NCI-H2107 treated with DMSO at 0.1 percent for 48 hours (cell line): ENCODE measurements around the gene CDSN.

ENCODE experiments used
- DNase-seq: peaks from one replicate; lab custom pipeline; 2025; ENCODE audit not compliant: unreplicated experiment; lab: John Stamatoyannopoulos, UW

The CDSN gene

GRCh38 chr6:31116661-31117385, 3.4 kb downstream of the CDSN start:
- no peak for DNase-seq

GRCh38 chr6:31115941-31116560, 4.2 kb downstream of the CDSN start:
- no peak for DNase-seq

- DNase-seq: no peak
Measured at GRCh38 chr6:31114970-31115849, 5.0 kb downstream of the CDSN start.

GRCh38 chr6:31114541-31114878, 5.7 kb downstream of the CDSN start, which contains the start of gene PSORS1C1:
Gene PSORS1C1 (plus strand): TSS chr6:31114800. CDS start chr6:31129633, 14,833 bp downstream.
- DNase-seq: no peak

- DNase-seq: no peak
Measured at GRCh38 chr6:31113861-31114540, 6.2 kb downstream of the CDSN start.

GRCh38 chr6:31112478-31112877, 7.8 kb downstream of the CDSN start, which contains the start of gene C6orf15:
Gene C6orf15 (minus strand): TSS chr6:31112575. CDS start chr6:31112555, 20 bp downstream.
- DNase-seq: no peak

DNA sequence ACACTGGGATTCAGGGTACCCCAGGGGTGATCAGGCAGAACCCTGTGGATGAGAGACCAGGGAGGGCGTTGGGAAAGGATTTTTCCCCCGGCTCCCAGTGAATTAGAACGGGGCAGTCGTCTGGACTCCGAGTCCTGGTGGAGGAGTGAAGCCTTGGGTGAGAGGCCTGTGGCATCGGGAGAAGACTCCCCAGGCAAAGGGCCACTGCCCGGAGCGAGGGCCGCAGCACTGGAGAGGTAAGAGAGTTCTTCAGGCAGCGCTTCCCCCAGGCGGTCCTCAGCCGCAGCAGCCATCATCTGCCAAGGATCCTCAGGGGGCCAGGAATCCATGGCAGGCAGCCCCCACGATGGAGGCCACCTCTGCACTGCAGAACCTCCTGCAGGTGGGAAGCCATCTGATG, 8.5 kb downstream of the CDSN start:
- no peak for DNase-seq

DNA sequence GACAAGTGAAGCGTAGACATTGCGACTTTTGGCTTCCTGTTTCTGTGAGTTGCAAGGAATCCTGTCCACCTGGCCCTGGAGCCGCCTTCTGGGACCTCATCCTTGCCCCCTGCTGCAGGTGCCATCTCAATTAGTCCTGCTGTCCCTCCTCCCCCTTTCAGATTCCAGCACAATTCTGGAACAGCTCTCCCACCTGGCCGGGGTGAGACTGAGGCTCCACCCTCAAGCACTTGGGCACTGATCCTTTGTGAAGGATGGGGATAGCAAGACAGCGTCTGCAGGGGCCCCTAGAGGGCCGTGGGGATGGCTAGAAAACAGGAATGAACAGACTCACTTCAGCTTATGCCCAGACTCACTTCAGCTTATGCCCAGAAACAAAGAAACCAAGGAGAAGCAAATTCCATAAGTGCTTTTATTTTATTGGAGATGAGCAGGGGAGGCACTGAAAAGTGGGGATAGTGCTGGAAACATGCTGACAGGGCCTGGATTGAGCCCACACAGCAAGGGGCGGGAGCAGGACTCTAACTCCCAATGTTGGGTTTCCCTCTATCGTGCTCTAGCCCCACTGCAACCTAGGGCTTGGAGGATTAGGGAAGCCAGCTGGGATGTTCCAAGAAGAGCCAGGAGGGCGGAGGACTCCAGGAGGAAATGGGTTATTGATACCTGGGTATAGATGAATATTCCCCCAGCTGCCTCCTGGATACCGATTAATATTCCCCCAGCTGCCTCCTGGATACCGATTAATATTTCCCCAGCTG, 9.2 kb downstream of the CDSN start:
- DNase-seq: no peak

DNA sequence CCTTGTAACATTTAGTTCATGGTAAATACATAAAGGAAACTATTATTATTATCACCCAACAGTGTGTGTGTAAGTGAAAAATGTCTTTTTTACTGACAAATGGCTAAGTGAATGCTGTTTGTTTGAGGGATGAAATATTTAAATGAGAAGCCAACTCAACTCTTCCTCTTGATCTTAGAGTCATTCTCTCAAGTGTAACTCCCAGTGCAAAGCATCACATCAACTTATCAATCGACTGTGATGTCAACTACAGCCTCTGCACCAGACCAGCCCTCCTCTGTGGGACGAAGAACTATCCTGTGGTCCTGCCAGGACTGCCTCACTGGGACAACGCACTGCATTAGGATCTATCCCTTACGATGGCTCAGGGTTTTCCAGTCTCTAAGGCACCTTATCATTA, 13.2 kb downstream of the CDSN start:
- DNase-seq: no peak

- DNase-seq: no peak
Measured at GRCh38 chr6:31103136-31103535, 17.1 kb downstream of the CDSN start.

DNA sequence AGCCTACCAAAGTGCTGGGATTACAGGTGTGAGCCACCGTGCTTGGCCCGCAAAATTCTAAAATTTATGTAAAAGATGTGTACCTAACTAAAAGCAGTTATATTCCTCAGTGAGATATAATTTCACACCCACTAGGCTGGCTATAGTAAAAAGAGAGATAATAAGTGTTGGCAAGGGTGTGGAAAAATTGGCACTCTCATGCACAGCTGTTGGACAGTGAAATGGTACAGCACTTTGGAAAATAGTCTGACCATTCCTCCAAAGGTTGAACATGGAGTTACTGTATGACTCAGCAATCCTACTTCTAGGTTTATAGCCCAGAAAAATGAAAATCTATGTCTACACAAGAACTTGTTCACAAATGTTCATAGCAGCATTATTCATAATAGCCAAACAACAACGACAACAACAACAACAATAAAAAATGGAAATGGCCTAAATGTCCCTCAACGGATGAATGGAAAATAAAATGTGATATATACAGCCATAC, 21.8 kb downstream of the CDSN start:
- no peak for DNase-seq

GRCh38 chr6:31096656-31097055, 23.6 kb downstream of the CDSN start:
- no peak for DNase-seq

DNA sequence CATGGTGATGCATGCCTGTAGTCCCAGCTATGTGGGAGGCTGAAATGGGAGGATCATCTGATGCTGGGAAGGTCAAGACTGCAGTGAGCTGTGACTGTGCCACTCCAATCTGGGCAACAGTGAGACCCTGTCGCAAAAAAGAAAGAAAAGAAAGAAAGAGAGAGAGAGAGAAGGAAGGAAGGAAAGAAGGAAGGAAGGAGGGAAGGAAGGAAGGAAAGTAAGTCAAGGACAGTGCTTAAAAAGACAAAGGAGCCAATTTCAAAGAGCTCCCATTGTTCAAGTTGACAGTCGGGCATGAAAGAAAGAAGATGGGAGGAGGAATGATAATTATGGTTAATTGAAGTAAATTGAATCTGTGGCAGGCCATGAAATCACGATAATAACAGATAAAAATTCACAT, 24.0 kb downstream of the CDSN start:
- DNase-seq: no peak

DNA sequence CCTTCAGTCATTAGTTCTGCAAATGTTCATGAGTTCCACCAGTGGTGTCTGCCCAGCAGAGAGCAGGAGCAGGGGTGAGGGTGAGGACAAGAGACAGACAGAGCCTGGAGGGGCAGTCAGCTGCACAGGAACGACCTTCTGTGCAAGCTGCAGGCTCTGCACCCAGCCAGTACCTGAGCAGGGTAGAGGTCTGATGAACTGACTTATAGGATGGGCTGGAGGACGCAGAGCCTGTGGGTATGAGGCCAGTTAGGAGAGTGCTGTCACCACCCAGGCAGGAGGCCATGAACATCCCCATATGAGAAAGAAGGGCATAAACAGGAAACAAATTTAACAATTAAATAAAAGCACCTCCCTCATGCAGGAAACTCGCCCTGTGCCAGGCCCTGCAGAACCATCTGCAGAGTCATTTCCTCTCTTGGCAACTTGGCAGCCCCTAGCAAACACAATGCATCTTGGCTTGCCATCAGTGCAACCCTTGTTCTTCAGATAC, 25.8 kb downstream of the CDSN start:
- no peak for DNase-seq

GRCh38 chr6:31092769-31093505, 27.3 kb downstream of the CDSN start:
- no peak for DNase-seq

- no peak for DNase-seq
Measured at GRCh38 chr6:31092238-31092637, 28.0 kb downstream of the CDSN start.

DNA sequence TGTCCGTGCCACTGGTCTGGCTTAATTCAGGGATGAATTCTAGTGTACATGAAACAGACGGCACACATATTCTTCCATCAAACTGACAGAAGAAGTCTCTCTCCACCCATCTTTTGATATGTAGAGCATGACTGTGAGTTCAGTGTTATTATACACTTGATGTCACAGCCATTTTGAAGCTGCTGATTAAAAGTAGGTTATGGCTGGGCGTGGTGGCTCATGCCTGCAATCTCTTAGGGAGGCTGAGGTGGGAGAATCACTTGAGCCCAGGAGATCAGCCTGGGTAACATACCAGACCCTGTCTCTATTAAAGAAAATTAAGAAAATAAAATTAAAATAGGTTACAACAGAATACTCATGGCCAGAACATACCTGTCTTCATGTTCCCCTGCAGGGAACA, 28.6 kb downstream of the CDSN start:
- DNase-seq: no peak

DNA sequence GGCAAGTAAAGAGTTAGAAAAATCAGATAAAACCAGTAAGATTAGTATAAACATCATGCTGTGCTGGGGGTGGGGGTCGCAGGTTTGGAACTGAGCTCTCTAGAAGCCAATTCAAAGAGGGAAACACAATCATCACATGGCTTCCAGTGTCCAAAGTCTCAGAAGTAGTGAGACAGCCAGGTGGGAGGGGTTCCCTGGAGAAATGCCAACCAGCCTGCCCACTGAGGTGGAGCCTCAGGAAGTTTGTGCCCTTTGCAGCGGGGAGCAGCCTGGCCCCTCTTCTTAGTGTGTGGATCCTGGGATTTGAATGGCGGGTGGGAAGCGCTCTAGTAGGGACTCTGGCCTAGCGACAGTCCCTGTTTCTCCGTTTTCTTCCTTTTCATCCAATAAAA, 29.3 kb downstream of the CDSN start:
- no peak for DNase-seq

- DNase-seq: no peak
Measured at GRCh38 chr6:31090275-31090972, 29.8 kb downstream of the CDSN start.
